HL-60 (cell line): ENCODE measurements around the gene SKIC8.

Experiments
- GABPA ChIP-seq: IDR thresholded peaks from 2 replicates; pipeline ENCODE4 v1.6.1; 2012; ENCODE audit warnings: low read depth
- POLR2AphosphoS5 ChIP-seq: IDR thresholded peaks from 2 replicates; pipeline ENCODE4 v1.6.1; 2012; ENCODE audit warnings: low read depth
- TF ChIP-seq, protein P1 (sequence below): IDR thresholded peaks from one replicate; pipeline ENCODE4 v1.5.1; 2011; ENCODE audit warnings: low read length, control low read depth, inconsistent platforms; ENCODE audit not compliant: insufficient read depth

- TF ChIP-seq, protein P1, sequence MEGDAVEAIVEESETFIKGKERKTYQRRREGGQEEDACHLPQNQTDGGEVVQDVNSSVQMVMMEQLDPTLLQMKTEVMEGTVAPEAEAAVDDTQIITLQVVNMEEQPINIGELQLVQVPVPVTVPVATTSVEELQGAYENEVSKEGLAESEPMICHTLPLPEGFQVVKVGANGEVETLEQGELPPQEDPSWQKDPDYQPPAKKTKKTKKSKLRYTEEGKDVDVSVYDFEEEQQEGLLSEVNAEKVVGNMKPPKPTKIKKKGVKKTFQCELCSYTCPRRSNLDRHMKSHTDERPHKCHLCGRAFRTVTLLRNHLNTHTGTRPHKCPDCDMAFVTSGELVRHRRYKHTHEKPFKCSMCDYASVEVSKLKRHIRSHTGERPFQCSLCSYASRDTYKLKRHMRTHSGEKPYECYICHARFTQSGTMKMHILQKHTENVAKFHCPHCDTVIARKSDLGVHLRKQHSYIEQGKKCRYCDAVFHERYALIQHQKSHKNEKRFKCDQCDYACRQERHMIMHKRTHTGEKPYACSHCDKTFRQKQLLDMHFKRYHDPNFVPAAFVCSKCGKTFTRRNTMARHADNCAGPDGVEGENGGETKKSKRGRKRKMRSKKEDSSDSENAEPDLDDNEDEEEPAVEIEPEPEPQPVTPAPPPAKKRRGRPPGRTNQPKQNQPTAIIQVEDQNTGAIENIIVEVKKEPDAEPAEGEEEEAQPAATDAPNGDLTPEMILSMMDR: no peak
- TF ChIP-seq POLR2AphosphoS5: no peak
- no peak for TF ChIP-seq GABPA
Observed at GRCh38 chr15:78327466-78327865, 28.1 kb upstream of the SKIC8 start.
